Tibial nerve (tissue), 4 donors: Measurements from ENCODE around the gene OR1J1. TPM values are rescaled to one million over a fixed set of nuclear protein-coding genes. Genes with fewer than 3 reads are reported as not detected.

Experiments
- DNase-seq, 2 donors: peaks; one replicate each; pipeline ENCODE4 v3.0.0-alpha.2; 2019; ENCODE audit warnings: low spot score in 2 of 2
- H3K27ac ChIP-seq, 4 donors: fragments of 200-600 bp; sonication (generic) in 3 of 4; one replicate each; pipeline ENCODE4 v1.5.1; 2017 to 2019; ENCODE audit warnings: mild to moderate bottlenecking in 1 of 4
- H3K27me3 ChIP-seq, 2 donors: fragments of 200-600 bp; sonication (generic) in 1 of 2; one replicate each; pipeline versions ENCODE4 v1.5.1 to v1.6.0; 2017 to 2019
- H3K36me3 ChIP-seq, 3 donors: fragments of 200-600 bp; sonication (generic); one replicate each; pipeline ENCODE4 v1.5.1; 2018 to 2019
- H3K4me1 ChIP-seq, 4 donors: fragments of 200-600 bp; sonication (generic) in 3 of 4; one replicate each; pipeline ENCODE4 v1.5.1; 2017 to 2019
- H3K4me3 ChIP-seq, 4 donors: fragments of 200-600 bp; sonication (generic) in 3 of 4; one replicate each; pipeline ENCODE4 v1.5.1; 2017 to 2019; ENCODE audit warnings: mild to moderate bottlenecking in 1 of 4, moderate library complexity in 1 of 4
- H3K9me3 ChIP-seq, 4 donors: fragments of 200-600 bp; sonication (generic) in 3 of 4; one replicate each; pipeline ENCODE4 v1.5.1; 2017 to 2019
- CTCF ChIP-seq, 5 experiments: fragments of 200-600 bp in 3 of 5; fragments of 450-650 bp in 2 of 5; sonication (generic) in 3 of 5; IDR thresholded peaks; one replicate each; pipeline ENCODE4 v1.5.1; 2016 to 2019; ENCODE audit warnings: antibody characterized with exemption in 5 of 5, mild to moderate bottlenecking in 3 of 5, moderate library complexity in 2 of 5
- EP300 ChIP-seq, 2 donors: sonication (generic); formaldehyde crosslinking; IDR thresholded peaks; one replicate each; pipeline ENCODE4 v1.6.1; 2017; ENCODE audit warnings: antibody characterized with exemption in 2 of 2, mild to moderate bottlenecking in 1 of 2
- POLR2A ChIP-seq, 2 donors: fragments of 450-650 bp; IDR thresholded peaks; one replicate each; pipeline ENCODE4 v1.6.1; 2017; ENCODE audit warnings: antibody characterized with exemption in 2 of 2, mild to moderate bottlenecking in 2 of 2, moderate library complexity in 2 of 2
- WGBS, 2 donors: methylation state at CpG; one replicate each; pipeline ENCODE4 v1.1.5; 2018; 5-methylcytosine and 5-hydroxymethylcytosine counted together
- total RNA-seq, 4 donors: library from RNA; depleted of rRNA; stranded (reverse); fragments of >200 nt; gene quantifications; one replicate each; pipeline ENCODE4 v1.1.0, GENCODE V29; 2016

The OR1J1 gene
- total RNA-seq: not detected

GRCh38 chr9:122477826-122478225 lies at the start of gene OR1J1:
OR1J1 (minus strand) TSS chr9:122477926; CDS start chr9:122477926, 0 bp downstream.
- Histone ChIP-seq H3K4me3 (no peak within 1 kb of the TSS), H3K27ac (no peak within 1 kb of the TSS), H3K4me1 (no peaks in the 10 kb centered on the region), H3K9me3 (no peaks in the 10 kb centered on the region), H3K36me3 (no peaks in the 10 kb centered on the region), H3K27me3 (no peaks in the 10 kb centered on the region)
- 84 to 87% methylated on average over 6 of the region's 6 CpGs for WGBS, 2 donors
- TF ChIP-seq POLR2A (IDR thresholded peaks at IDR 0.05): no peak
- TF ChIP-seq CTCF (IDR thresholded peaks at IDR 0.05): no peak
- TF ChIP-seq EP300 (IDR thresholded peaks at IDR 0.05): no peak
- DNase-seq: no peak

GRCh38 chr9:122527193-122527592 lies 49.5 kb upstream of the OR1J1 start, which contains the start of gene OR1N1:
OR1N1 (minus strand) TSS chr9:122527293; CDS start chr9:122527293, 0 bp downstream.
- H3K4me1 ChIP-seq: no peaks in the 10 kb centered on the region
- H3K27me3 ChIP-seq: no peaks in the 10 kb centered on the region
- TF ChIP-seq CTCF (IDR thresholded peaks at IDR 0.05) (no peak), POLR2A (IDR thresholded peaks at IDR 0.05) (no peak), EP300 (IDR thresholded peaks at IDR 0.05) (no peak)
- WGBS, 2 donors: 87 to 94% methylated on average over 3 of the region's 3 CpGs
- H3K36me3 ChIP-seq: no peaks in the 10 kb centered on the region
- H3K9me3 ChIP-seq: no peaks in the 10 kb centered on the region
- no peak within 1 kb of the TSS for H3K27ac ChIP-seq
- H3K4me3 ChIP-seq: no peak within 1 kb of the TSS
- no peak for DNase-seq

- H3K36me3 ChIP-seq: no peaks in the 10 kb centered on the region
- WGBS, 2 donors: 84 to 89% methylated on average over 10 of the region's 10 CpGs
These were observed 48.9 kb upstream of the OR1J1 start for GRCh38 chr9:122526602-122527001.

GRCh38 chr9:122519376-122519775 lies 41.6 kb upstream of the OR1J1 start:
- Histone ChIP-seq H3K4me3 (no peak overlapping the region), H3K27me3 (no peaks in the 10 kb centered on the region), H3K9me3 (no peaks in the 10 kb centered on the region), H3K4me1 (no peaks in the 10 kb centered on the region), H3K36me3 (no peaks in the 10 kb centered on the region), H3K27ac (no peak overlapping the region)
- WGBS, 2 donors: 92 to 93% methylated on average over 3 of the region's 3 CpGs
- no peak for DNase-seq
- TF ChIP-seq CTCF (IDR thresholded peaks at IDR 0.05) (no peak), EP300 (IDR thresholded peaks at IDR 0.05) (no peak), POLR2A (IDR thresholded peaks at IDR 0.05) (no peak)

More at GRCh38 chr9:122526602-122527001, 48.9 kb upstream of the OR1J1 start:
- TF ChIP-seq EP300 (IDR thresholded peaks at IDR 0.05) (no peak), POLR2A (IDR thresholded peaks at IDR 0.05) (no peak), CTCF (IDR thresholded peaks at IDR 0.05) (no peak)
- no peaks in the 10 kb centered on the region for H3K4me1 ChIP-seq
- H3K4me3 ChIP-seq: no peak overlapping the region
- DNase-seq: no peak
- H3K9me3 ChIP-seq: no peaks in the 10 kb centered on the region
- no peaks in the 10 kb centered on the region for H3K27me3 ChIP-seq
- H3K27ac ChIP-seq: no peak overlapping the region

GRCh38 chr9:122518841-122519240 lies 41.1 kb upstream of the OR1J1 start, which contains the start of gene OR1J4:
OR1J4 (plus strand) TSS chr9:122519141; CDS start chr9:122519141, 0 bp downstream.
- no peak within 1 kb of the TSS for H3K27ac ChIP-seq
- no peaks in the 10 kb centered on the region for H3K36me3 ChIP-seq
- no peak within 1 kb of the TSS for H3K4me3 ChIP-seq
- no peak for TF ChIP-seq POLR2A (IDR thresholded peaks at IDR 0.05)
- TF ChIP-seq CTCF (IDR thresholded peaks at IDR 0.05): no peak
- no peak for TF ChIP-seq EP300 (IDR thresholded peaks at IDR 0.05)
- no peak for DNase-seq
- H3K27me3 ChIP-seq: no peaks in the 10 kb centered on the region
- H3K4me1 ChIP-seq: no peaks in the 10 kb centered on the region
- 80 to 82% methylated on average over 4 of the region's 4 CpGs for WGBS, 2 donors
- H3K9me3 ChIP-seq: no peaks in the 10 kb centered on the region
